Liver (tissue), 9 donors: ENCODE measurements around the gene LCK. TPM values are rescaled to one million over a fixed set of nuclear protein-coding genes. Genes with fewer than 3 reads are reported as not detected.

Source experiments
- DNase-seq: peaks from one replicate; pipeline ENCODE4 v3.0.0-alpha.2; 2017; ENCODE audit warnings: low spot score
- H3K27ac ChIP-seq, 2 donors: one replicate each; pipeline ENCODE4 v1.7.0; 2013; ENCODE audit warnings: inconsistent platforms in 2 of 2, low read length in 2 of 2, control low read depth in 1 of 2, low read depth in 1 of 2, mild to moderate bottlenecking in 1 of 2
- H3K27me3 ChIP-seq, 4 donors: one replicate each; pipeline versions ENCODE4 v1.6.1 to v1.7.0; 2013; ENCODE audit warnings: low read length in 3 of 4, inconsistent platforms in 1 of 4, mild to moderate bottlenecking in 1 of 4, moderate library complexity in 1 of 4; ENCODE audit not compliant: control insufficient read depth in 4 of 4, insufficient read depth in 4 of 4
- H3K36me3 ChIP-seq, 4 donors: one replicate each; pipeline versions ENCODE4 v1.6.1 to v1.7.0; 2013; ENCODE audit warnings: low read length in 3 of 4, mild to moderate bottlenecking in 3 of 4, low read depth in 1 of 4, moderate library complexity in 1 of 4; ENCODE audit not compliant: control insufficient read depth in 4 of 4, insufficient read depth in 3 of 4
- H3K4me1 ChIP-seq, 4 donors: one replicate each; pipeline versions ENCODE4 v1.6.1 to v1.7.0; 2013; ENCODE audit warnings: low read length in 3 of 4, mild to moderate bottlenecking in 3 of 4, moderate library complexity in 1 of 4; ENCODE audit not compliant: control insufficient read depth in 4 of 4, insufficient read depth in 4 of 4
- H3K4me3 ChIP-seq, 3 donors: one replicate each; pipeline versions ENCODE4 v1.6.1 to v1.7.0; 2013; ENCODE audit warnings: low read length in 3 of 3, control low read depth in 1 of 3, low read depth in 1 of 3, mild to moderate bottlenecking in 1 of 3
- H3K9ac ChIP-seq, 2 donors: one replicate each; pipeline ENCODE4 v1.7.0; 2013; ENCODE audit warnings: low read length in 2 of 2, mild to moderate bottlenecking in 2 of 2, moderate library complexity in 2 of 2, control low read depth in 1 of 2, low read depth in 1 of 2
- H3K9me3 ChIP-seq, 4 donors: one replicate each; pipeline versions ENCODE4 v1.6.1 to v1.7.0; 2013; ENCODE audit warnings: low read length in 3 of 4; ENCODE audit not compliant: control insufficient read depth in 4 of 4
- ATF3 ChIP-seq: IDR thresholded peaks from 2 replicates; pipeline ENCODE4 v1.6.1; 2016; ENCODE audit warnings: antibody characterized with exemption
- EGR1 ChIP-seq, 2 donors: IDR thresholded peaks; 2 replicates each; pipeline ENCODE4 v1.6.1; 2016 to 2018; ENCODE audit warnings: antibody characterized with exemption in 2 of 2, low read depth in 2 of 2
- FOXA1 ChIP-seq: IDR thresholded peaks from 2 replicates; pipeline ENCODE4 v1.6.1; 2016; ENCODE audit warnings: antibody characterized with exemption
- FOXA2 ChIP-seq: IDR thresholded peaks from 2 replicates; pipeline ENCODE4 v1.6.1; 2016; ENCODE audit warnings: antibody characterized with exemption
- GABPA ChIP-seq, 2 donors: IDR thresholded peaks in 1 of 2; conservative IDR thresholded peaks in 1 of 2; 2 replicates each; pipeline ENCODE4 v1.6.1; 2016; ENCODE audit warnings: antibody characterized with exemption in 2 of 2, mild to moderate bottlenecking in 1 of 2, moderate library complexity in 1 of 2
- HNF4A ChIP-seq, 2 donors: conservative IDR thresholded peaks; 2 replicates each; pipeline ENCODE4 v1.6.1; 2016; ENCODE audit warnings: antibody characterized with exemption in 2 of 2, mild to moderate bottlenecking in 2 of 2
- HNF4G ChIP-seq: IDR thresholded peaks from 2 replicates; pipeline ENCODE4 v1.6.1; 2016; ENCODE audit warnings: antibody characterized with exemption
- JUND ChIP-seq, 2 donors: IDR thresholded peaks; 2 replicates each; pipeline ENCODE4 v1.6.1; 2016; ENCODE audit warnings: antibody characterized with exemption in 2 of 2
- MAX ChIP-seq: IDR thresholded peaks from 2 replicates; pipeline ENCODE4 v1.6.1; 2016; ENCODE audit warnings: antibody characterized with exemption
- NR2F2 ChIP-seq: IDR thresholded peaks from 2 replicates; pipeline ENCODE4 v1.6.1; 2016; ENCODE audit warnings: antibody characterized with exemption
- RAD21 ChIP-seq, 2 donors: IDR thresholded peaks; 2 replicates each; pipeline ENCODE4 v1.6.1; 2016; ENCODE audit warnings: antibody characterized with exemption in 2 of 2, mild to moderate bottlenecking in 2 of 2
- REST ChIP-seq: IDR thresholded peaks from 2 replicates; pipeline ENCODE4 v1.6.1; 2016; ENCODE audit warnings: antibody characterized with exemption, mild to moderate bottlenecking
- RXRA ChIP-seq, 2 donors: IDR thresholded peaks; 2 replicates each; pipeline ENCODE4 v1.6.1; 2017 to 2018; ENCODE audit warnings: antibody characterized with exemption in 2 of 2, mild to moderate bottlenecking in 1 of 2
- SP1 ChIP-seq: IDR thresholded peaks from 2 replicates; pipeline ENCODE4 v1.6.1; 2018; ENCODE audit warnings: antibody characterized with exemption, mild to moderate bottlenecking
- TAF1 ChIP-seq: conservative IDR thresholded peaks from 2 replicates; pipeline ENCODE4 v1.6.1; 2016; ENCODE audit warnings: antibody characterized with exemption, mild to moderate bottlenecking
- YY1 ChIP-seq: IDR thresholded peaks from 2 replicates; pipeline ENCODE4 v1.6.1; 2016; ENCODE audit warnings: antibody characterized with exemption, mild to moderate bottlenecking
- ZBTB33 ChIP-seq: IDR thresholded peaks from 2 replicates; pipeline ENCODE4 v1.6.1; 2016; ENCODE audit warnings: antibody characterized with exemption
- WGBS: extraction: QIAGEN DNeasy Blood & Tissue Kit; methylation state at CpG from one replicate; pipeline ENCODE4 v1.1.7; 2013; 5-methylcytosine and 5-hydroxymethylcytosine counted together
- polyA plus RNA-seq, 2 donors: library from polyadenylated mRNA; stranded (reverse) in 1 of 2; unstranded in 1 of 2; fragments of 200-250 nt in 1 of 2; fragments of >200 nt in 1 of 2; fragmentation: Nextera tagmentation in 1 of 2; extraction: Ambion mirVana in 1 of 2; gene quantifications; one replicate each; pipeline versions ENCODE4 v1.2.1 to v1.2.3, GENCODE V29; 2013 to 2015
- total RNA-seq, 2 donors: library from RNA; depleted of rRNA; stranded (reverse); fragments of >200 nt; gene quantifications; one replicate each; pipeline ENCODE4 v1.2.3, GENCODE V29; 2014
- TF ChIP-seq, protein P1 (sequence below): fragments of 150-350 bp; IDR thresholded peaks from 2 replicates; pipeline ENCODE4 v1.5.1; 2017; ENCODE audit warnings: improper control_type of control experiment, low read depth, low read length; ENCODE audit not compliant: missing input control
- donor health status: healthy.
- donor health status: healthy.
- donor health status: healthy.
- donor health status: healthy.
- donor health status: healthy.

The LCK gene
- total and polyA plus RNA-seq, 4 donors: 0.93 to 3.8 (median 1.2) TPM

DNA sequence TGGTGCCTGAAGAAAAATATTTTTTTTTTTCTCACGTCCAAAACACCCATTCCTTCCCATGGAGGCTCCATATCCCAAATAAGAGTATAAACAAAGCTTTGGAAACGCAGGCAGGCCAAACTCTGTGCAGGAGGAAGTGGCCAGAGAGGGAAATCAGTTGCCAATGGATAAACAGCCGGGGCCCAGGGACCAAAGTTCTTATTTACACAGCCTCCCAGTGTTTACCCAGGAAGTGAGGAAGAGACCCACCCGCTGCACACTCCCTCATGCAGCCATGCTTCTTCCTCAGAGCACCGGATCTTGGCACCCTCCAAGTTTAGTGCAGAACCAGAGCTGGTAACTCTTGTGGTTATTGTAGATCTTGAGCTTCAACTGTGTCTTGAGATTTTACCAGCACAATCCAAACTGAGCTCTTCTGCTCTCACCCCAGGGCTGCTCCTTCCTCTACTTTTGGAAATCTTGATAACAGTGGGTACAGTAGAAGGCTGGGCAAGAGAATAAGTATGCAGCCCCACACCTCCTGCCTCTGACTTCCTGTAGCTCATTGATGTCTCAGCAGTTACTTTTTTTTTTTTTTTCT lies 70.7 kb downstream of the LCK start:
- Histone ChIP-seq H3K27ac (peak overlapping the region; percentile 31 to 57), H3K4me1 (peaks cover 9 to 12% (median 10%) of the 10 kb centered on the region in 4 donors), H3K9me3 (no peaks in the 10 kb centered on the region), H3K4me3 (no peak overlapping the region), H3K27me3 (no peaks in the 10 kb centered on the region), H3K9ac (peak overlapping the region in 1 of 2 donors; percentile 53), H3K36me3 (peaks cover 3 to 18% (median 11%) of the 10 kb centered on the region in 4 donors)
- 10% methylated on average over 5 of the region's 5 CpGs for WGBS
- DNase-seq: no peak
- no peak for TF ChIP-seq REST
- TF ChIP-seq TAF1: no peak
- peak; percentile 74 for TF ChIP-seq MAX
- TF ChIP-seq, protein P1, sequence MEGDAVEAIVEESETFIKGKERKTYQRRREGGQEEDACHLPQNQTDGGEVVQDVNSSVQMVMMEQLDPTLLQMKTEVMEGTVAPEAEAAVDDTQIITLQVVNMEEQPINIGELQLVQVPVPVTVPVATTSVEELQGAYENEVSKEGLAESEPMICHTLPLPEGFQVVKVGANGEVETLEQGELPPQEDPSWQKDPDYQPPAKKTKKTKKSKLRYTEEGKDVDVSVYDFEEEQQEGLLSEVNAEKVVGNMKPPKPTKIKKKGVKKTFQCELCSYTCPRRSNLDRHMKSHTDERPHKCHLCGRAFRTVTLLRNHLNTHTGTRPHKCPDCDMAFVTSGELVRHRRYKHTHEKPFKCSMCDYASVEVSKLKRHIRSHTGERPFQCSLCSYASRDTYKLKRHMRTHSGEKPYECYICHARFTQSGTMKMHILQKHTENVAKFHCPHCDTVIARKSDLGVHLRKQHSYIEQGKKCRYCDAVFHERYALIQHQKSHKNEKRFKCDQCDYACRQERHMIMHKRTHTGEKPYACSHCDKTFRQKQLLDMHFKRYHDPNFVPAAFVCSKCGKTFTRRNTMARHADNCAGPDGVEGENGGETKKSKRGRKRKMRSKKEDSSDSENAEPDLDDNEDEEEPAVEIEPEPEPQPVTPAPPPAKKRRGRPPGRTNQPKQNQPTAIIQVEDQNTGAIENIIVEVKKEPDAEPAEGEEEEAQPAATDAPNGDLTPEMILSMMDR: no peak
- peak; percentile 92 for TF ChIP-seq HNF4A (conservative IDR thresholded peaks at IDR 0.05)
- peak; percentile 15 for TF ChIP-seq ATF3
- peak; percentile 100 for TF ChIP-seq FOXA1
- peak; percentile 87 for TF ChIP-seq HNF4G
- peak; percentile 36 to 50 for TF ChIP-seq RAD21 (IDR thresholded peaks at IDR 0.05)
- TF ChIP-seq NR2F2: no peak
- TF ChIP-seq EGR1 (IDR thresholded peaks at IDR 0.05; ENCODE audit: low read depth in 2 of 2): peak; percentile 35 to 36
- peak; percentile 62 to 64 for TF ChIP-seq JUND (IDR thresholded peaks at IDR 0.05)
- TF ChIP-seq GABPA (IDR thresholded peaks at IDR 0.05 in 1 of 2, conservative IDR thresholded peaks at IDR 0.05 in 1 of 2): peak in 1 of 2 donors; percentile 75
- peak; percentile 100 for TF ChIP-seq FOXA2
- peak; percentile 79 for TF ChIP-seq YY1
- TF ChIP-seq SP1: peak; percentile 84
- TF ChIP-seq ZBTB33: peak; percentile 54
- peak; percentile 55 to 60 for TF ChIP-seq RXRA (IDR thresholded peaks at IDR 0.05)
